ENCODE results near the gene OR4K13. TPM values are rescaled to one million over a fixed set of nuclear protein-coding genes. Genes with fewer than 3 reads are reported as not detected.

The OR4K13 gene
- total and polyA plus RNA-seq, 10 of the 15 experiments (the other 5 are each of a cell fraction or from before 2014, with no cell fraction given), result not detected

- TF ChIP-seq, protein P1, sequence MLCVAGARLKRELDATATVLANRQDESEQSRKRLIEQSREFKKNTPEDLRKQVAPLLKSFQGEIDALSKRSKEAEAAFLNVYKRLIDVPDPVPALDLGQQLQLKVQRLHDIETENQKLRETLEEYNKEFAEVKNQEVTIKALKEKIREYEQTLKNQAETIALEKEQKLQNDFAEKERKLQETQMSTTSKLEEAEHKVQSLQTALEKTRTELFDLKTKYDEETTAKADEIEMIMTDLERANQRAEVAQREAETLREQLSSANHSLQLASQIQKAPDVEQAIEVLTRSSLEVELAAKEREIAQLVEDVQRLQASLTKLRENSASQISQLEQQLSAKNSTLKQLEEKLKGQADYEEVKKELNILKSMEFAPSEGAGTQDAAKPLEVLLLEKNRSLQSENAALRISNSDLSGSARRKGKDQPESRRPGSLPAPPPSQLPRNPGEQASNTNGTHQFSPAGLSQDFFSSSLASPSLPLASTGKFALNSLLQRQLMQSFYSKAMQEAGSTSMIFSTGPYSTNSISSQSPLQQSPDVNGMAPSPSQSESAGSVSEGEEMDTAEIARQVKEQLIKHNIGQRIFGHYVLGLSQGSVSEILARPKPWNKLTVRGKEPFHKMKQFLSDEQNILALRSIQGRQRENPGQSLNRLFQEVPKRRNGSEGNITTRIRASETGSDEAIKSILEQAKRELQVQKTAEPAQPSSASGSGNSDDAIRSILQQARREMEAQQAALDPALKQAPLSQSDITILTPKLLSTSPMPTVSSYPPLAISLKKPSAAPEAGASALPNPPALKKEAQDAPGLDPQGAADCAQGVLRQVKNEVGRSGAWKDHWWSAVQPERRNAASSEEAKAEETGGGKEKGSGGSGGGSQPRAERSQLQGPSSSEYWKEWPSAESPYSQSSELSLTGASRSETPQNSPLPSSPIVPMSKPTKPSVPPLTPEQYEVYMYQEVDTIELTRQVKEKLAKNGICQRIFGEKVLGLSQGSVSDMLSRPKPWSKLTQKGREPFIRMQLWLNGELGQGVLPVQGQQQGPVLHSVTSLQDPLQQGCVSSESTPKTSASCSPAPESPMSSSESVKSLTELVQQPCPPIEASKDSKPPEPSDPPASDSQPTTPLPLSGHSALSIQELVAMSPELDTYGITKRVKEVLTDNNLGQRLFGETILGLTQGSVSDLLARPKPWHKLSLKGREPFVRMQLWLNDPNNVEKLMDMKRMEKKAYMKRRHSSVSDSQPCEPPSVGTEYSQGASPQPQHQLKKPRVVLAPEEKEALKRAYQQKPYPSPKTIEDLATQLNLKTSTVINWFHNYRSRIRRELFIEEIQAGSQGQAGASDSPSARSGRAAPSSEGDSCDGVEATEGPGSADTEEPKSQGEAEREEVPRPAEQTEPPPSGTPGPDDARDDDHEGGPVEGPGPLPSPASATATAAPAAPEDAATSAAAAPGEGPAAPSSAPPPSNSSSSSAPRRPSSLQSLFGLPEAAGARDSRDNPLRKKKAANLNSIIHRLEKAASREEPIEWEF (IDR thresholded peaks at IDR 0.05; ENCODE audit: insufficient replicate concordance, low read depth, low read length), result no peak
- TF ChIP-seq MYB (IDR thresholded peaks at IDR 0.05; ENCODE audit: borderline replicate concordance, low read depth, low read length) (no peak), RAD51 (IDR thresholded peaks at IDR 0.05) (no peak), KAT2A (conservative IDR thresholded peaks at IDR 0.05; ENCODE audit: control insufficient read depth, low read depth, low read length) (no peak)
Observed at GRCh38 chr14:20035938-20036337, at the start of gene OR4K13 (continued).

DNA sequence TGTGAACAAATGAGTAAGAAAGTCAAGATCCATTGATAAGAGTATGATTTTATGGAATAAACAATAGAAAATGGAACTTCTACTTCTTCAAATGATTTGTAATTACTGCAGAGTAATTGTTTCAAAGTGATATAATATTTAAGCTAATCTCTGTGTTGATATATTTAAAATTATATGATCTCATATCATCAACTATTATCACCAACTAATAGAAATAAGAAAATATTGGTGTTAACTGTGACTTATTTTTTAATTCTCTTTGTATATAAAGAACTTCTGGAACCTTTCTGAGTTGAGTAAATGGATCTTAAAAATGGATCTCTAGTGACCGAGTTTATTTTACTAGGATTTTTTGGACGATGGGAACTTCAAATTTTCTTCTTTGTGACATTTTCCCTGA, 23.9 kb upstream of the OR4K13 start, which contains the start of gene OR4L1:
TSS of gene OR4L1 (plus strand) at position 301 of the 400 bp plus-strand sequence. CDS start at position 301, 0 bp downstream.
- intact Hi-C loops (cut with micrococcal nuclease; ENCODE audit: unreplicated experiment), result loop anchor here (5.0 kb wide), 1 partner anchor 42 kb away; the partner anchor contains the start of gene OR4K14
- Histone ChIP-seq H3K4me1 (ENCODE audit: control insufficient read depth, insufficient read depth, low read length) (no peaks in the 10 kb centered on the region), H3K79me2 (ENCODE audit: control insufficient read depth, insufficient read depth, low read length) (no peaks in the 10 kb centered on the region), H4K20me1 (ENCODE audit: control insufficient read depth, insufficient read depth) (no peaks in the 10 kb centered on the region), H3K36me3 (ENCODE audit: control insufficient read depth in 2 of 2, insufficient read depth in 2 of 2, low read length in 1 of 2) (no peaks in the 10 kb centered on the region), H3K27me3 (replicated peaks in 1 of 2; ENCODE audit: control insufficient read depth in 2 of 2, insufficient read depth in 2 of 2, low read length in 1 of 2) (no peaks in the 10 kb centered on the region), H3K27ac (ENCODE audit: control insufficient read depth, insufficient read depth) (no peak within 1 kb of the TSS), H2AFZ (ENCODE audit: control insufficient read depth, low read depth, low read length) (no peak within 1 kb of the TSS), H3K4me2 (ENCODE audit: control insufficient read depth, insufficient read depth) (no peak within 1 kb of the TSS), H3K4me3 (no peak within 1 kb of the TSS), H3K9ac (ENCODE audit: control insufficient read depth, insufficient read depth, low read length) (no peak within 1 kb of the TSS), H3K9me3 (replicated peaks; ENCODE audit: control insufficient read depth, insufficient read depth, low read length) (no peaks in the 10 kb centered on the region)
- no peak for ATAC-seq
- ChIA-PET CTCF (no interaction called here), RAD21 (ENCODE audit: unreplicated experiment) (no interaction called here), POLR2A (no interaction called here), SMC1A (ENCODE audit: uncharacterized antibody, unreplicated experiment) (no interaction called here)
- in situ Hi-C loops (cut with MboI), result no loop called here
- WGBS (ENCODE audit: insufficient coverage, insufficient replicate concordance, low lambda C conversion rate, missing lambda C conversion rate), result 21% methylated on average over 2 of the region's 2 CpGs
- FAIRE-seq, result no peak
- DNase-seq (ENCODE audit: low read depth, low spot score), result no peak
- no TSS peak for BruUV-seq (replicated peaks)
- TF ChIP-seq SMARCA5 (IDR thresholded peaks at IDR 0.05) (no peak), SREBF1 (IDR thresholded peaks at IDR 0.05; ENCODE audit: low read length) (no peak), MTA2 (IDR thresholded peaks at IDR 0.05; ENCODE audit: low read depth) (no peak), IKZF1 (conservative IDR thresholded peaks at IDR 0.05) (no peak), YBX1 (IDR thresholded peaks at IDR 0.05) (no peak), CHD2 (IDR thresholded peaks at IDR 0.05; ENCODE audit: borderline replicate concordance, low read depth, low read length) (no peak), STAT3 (IDR thresholded peaks at IDR 0.05; ENCODE audit: low read depth, low read length) (no peak), ZNF622 (IDR thresholded peaks at IDR 0.05) (no peak), RFX5 (IDR thresholded peaks at IDR 0.05; ENCODE audit: low read depth, low read length) (no peak), REST (IDR thresholded peaks at IDR 0.05; ENCODE audit: low read depth, low read length) (no peak), RAD51 (IDR thresholded peaks at IDR 0.05) (no peak)
